ENCODE measurements around the gene TRAF4. TPM values are rescaled to one million over a fixed set of nuclear protein-coding genes. Genes with fewer than 3 reads are reported as not detected.

The TRAF4 gene
- total RNA-seq, 1 experiment from 2014 or later, result 104 TPM

GRCh38 chr17:28718333-28719020 is 25.3 kb upstream of the TRAF4 start:
- BruUV-seq (replicated peaks), result no TSS peak
- Histone ChIP-seq H3K9me3 (ENCODE audit: low read length) (no peaks in the 10 kb centered on the region), H3K9me2 (replicated peaks; ENCODE audit: low read length) (no peaks in the 10 kb centered on the region), H3K79me2 (ENCODE audit: low read length) (peaks cover 62% of the 10 kb centered on the region), H3K9ac (ENCODE audit: low read length) (peak overlapping the region; percentile 99), H3F3A (ENCODE audit: low read length, unreplicated experiment) (peaks cover 6% of the 10 kb centered on the region), H4K20me1 (ENCODE audit: low read length) (peaks cover 28% of the 10 kb centered on the region), H3K36me3 (ENCODE audit: low read depth, low read length) (peaks cover 41% of the 10 kb centered on the region), H2AFZ (ENCODE audit: low read length) (0 out of 2 replicates have a peak overlapping the region, but pooled peaks have one; percentile 78), H3K4me3 (ENCODE audit: low read length) (peak overlapping the region; percentile 93), H3K4me1 (ENCODE audit: insufficient read depth, low read length) (peaks cover 34% of the 10 kb centered on the region), H3K27me3 (ENCODE audit: low read length) (no peaks in the 10 kb centered on the region), H3K4me2 (ENCODE audit: low read length) (peak overlapping the region; percentile 96), H3K27ac (ENCODE audit: low read length) (peak overlapping the region; percentile 75)
- CTCF ChIA-PET, result no interaction called here
- intact Hi-C loops (cut with micrococcal nuclease), result loop anchor here (10.0 kb wide), 1 partner anchor 74 kb away; the partner anchor contains the start of gene BLTP2
- POLR2A ChIA-PET (ENCODE audit: unreplicated experiment), result no interaction called here
- TF ChIP-seq EZH2phosphoT487 (IDR thresholded peaks at IDR 0.05; ENCODE audit: borderline replicate concordance, low read length) (no peak), CTCF (conservative IDR thresholded peaks at IDR 0.05; ENCODE audit: low read depth, low read length) (no peak)
- no peak for DNase-seq
- no peak for ATAC-seq

GRCh38 chr17:28719021-28719433 is 24.8 kb upstream of the TRAF4 start:
- no TSS peak for BruUV-seq (replicated peaks)
- intact Hi-C loops (cut with micrococcal nuclease), result loop anchor here (10.0 kb wide), 1 partner anchor 74 kb away; the partner anchor contains the start of gene BLTP2
- H3K4me2 ChIP-seq (ENCODE audit: low read length), result peak overlapping the region; percentile 96
- no peaks in the 10 kb centered on the region for H3K9me3 ChIP-seq (ENCODE audit: low read length)
- ChIA-PET CTCF (interaction anchor here (0.6 to 1.0 kb wide), 4 partner anchors 24 to 873 kb away, joined by 3 to 6 read pairs (median 3); partner anchors contain the start of gene TRAF4), POLR2A (ENCODE audit: unreplicated experiment) (interaction anchor here (0.6 to 1.8 kb wide), 6 partner anchors 8 to 376 kb away, joined by 3 to 12 read pairs (median 4); partner anchors contain the start of gene PHF12)
- ATAC-seq, result no peak
- H3K4me1 ChIP-seq (ENCODE audit: insufficient read depth, low read length), result peaks cover 39% of the 10 kb centered on the region
- H3K9me2 ChIP-seq (replicated peaks; ENCODE audit: low read length), result no peaks in the 10 kb centered on the region
- peaks cover 63% of the 10 kb centered on the region for H3K79me2 ChIP-seq (ENCODE audit: low read length)
- peak overlapping the region; percentile 69 for H2AFZ ChIP-seq (ENCODE audit: low read length)
- H3K27me3 ChIP-seq (ENCODE audit: low read length), result no peaks in the 10 kb centered on the region
- TF ChIP-seq EZH2 (IDR thresholded peaks at IDR 0.05; ENCODE audit: low read length, unreplicated experiment) (no peak), CTCF (conservative IDR thresholded peaks at IDR 0.05; ENCODE audit: low read depth, low read length) (no peak), EZH2phosphoT487 (IDR thresholded peaks at IDR 0.05; ENCODE audit: borderline replicate concordance, low read length) (no peak)
- peak overlapping the region; percentile 93 for H3K4me3 ChIP-seq (ENCODE audit: low read length)
- DNase-seq, result no peak
- H3F3A ChIP-seq (ENCODE audit: low read length, unreplicated experiment), result peaks cover 6% of the 10 kb centered on the region
- peaks cover 28% of the 10 kb centered on the region for H4K20me1 ChIP-seq (ENCODE audit: low read length)
- peak overlapping the region; percentile 99 for H3K9ac ChIP-seq (ENCODE audit: low read length)
- H3K36me3 ChIP-seq (ENCODE audit: low read depth, low read length), result peaks cover 45% of the 10 kb centered on the region
- H3K27ac ChIP-seq (ENCODE audit: low read length), result peak overlapping the region; percentile 75

All from PC-3 (cell line).